K562 (cell line): Measurements from ENCODE around the gene PIP4K2A. TPM values are rescaled to one million over a fixed set of nuclear protein-coding genes. Genes with fewer than 3 reads are reported as not detected.

Experiments used
- ATAC-seq: fragments of 200-7000 bp; cut with Tn5 transposase; 3 replicates; pipeline ENCODE4 v1.9.1; 2020; ENCODE audit warnings: moderate library complexity
- BruUV-seq: library from RNA; stranded (reverse); fragments of 400-500 nt; replicated peaks from 2 replicates; lab custom pipeline; 2021; lab: Mats Ljungman, UMichigan
- CTCF ChIA-PET: fragments of 300-600 bp; formaldehyde crosslinking; extraction: SDS; loops from one replicate; lab custom pipeline; 2021; ENCODE audit warnings: low intra/inter-chr PET ratio; lab: Yijun Ruan, JAX
- POLR2A ChIA-PET: fragments of 300-600, 350-650 bp; sonication (Branson Sonifier 250); formaldehyde crosslinking; extraction: SDS; loops from one replicate; lab custom pipeline; 2021; ENCODE audit warnings: antibody characterized with exemption, inconsistent platforms; lab: Yijun Ruan, JAX
- DNase-seq, 4 experiments: peaks; one replicate each; pipeline versions ENCODE4 v3.0.0 to v3.0.0-alpha.2; 2011 to 2018; ENCODE audit warnings: low spot score in 3 of 4, mixed read lengths in 3 of 4; ENCODE audit errors: extremely low read depth in 1 of 4
- FAIRE-seq: peaks from 2 replicates; lab custom pipeline; 2011; peaks lifted over from hg19 to GRCh38; lab: Jason Lieb, UNC
- H2AFZ ChIP-seq: 2 replicates; pipeline ENCODE4 v1.6.0; 2011; ENCODE audit warnings: low read depth, low read length, control low read depth, inconsistent platforms
- H3K27ac ChIP-seq: fragments of 200-600 bp; 3 replicates; pipeline ENCODE4 v1.8.0; 2011; ENCODE audit warnings: low read depth, mild to moderate bottlenecking, control low read depth, inconsistent platforms, low read length, moderate library complexity, mixed read lengths; ENCODE audit errors: extremely low read depth
- H3K27me3 ChIP-seq, 2 experiments: fragments of 300-600 bp in 1 of 2; 2 replicates in 1 of 2; 3 replicates in 1 of 2; pipeline versions ENCODE4 v1.6.0 to v1.8.0; 2011; ENCODE audit warnings: inconsistent platforms in 2 of 2, low read length in 2 of 2, mild to moderate bottlenecking in 1 of 2, mixed read lengths in 1 of 2, moderate library complexity in 1 of 2; ENCODE audit not compliant: control insufficient read depth in 2 of 2, insufficient read depth in 2 of 2
- H3K36me3 ChIP-seq: fragments of 300-600 bp; 3 replicates; pipeline ENCODE4 v1.8.0; 2011; ENCODE audit warnings: mild to moderate bottlenecking, low read length, inconsistent platforms; ENCODE audit not compliant: control insufficient read depth, insufficient read depth
- H3K4me1 ChIP-seq, 2 experiments: fragments of 200-600 bp in 1 of 2; replicated peaks in 1 of 2; 2 replicates in 1 of 2; 3 replicates in 1 of 2; pipeline versions ENCODE4 v1.5.1 to v1.8.0; 2011; ENCODE audit warnings: inconsistent platforms in 2 of 2, low read length in 2 of 2, mild to moderate bottlenecking in 1 of 2, mixed read lengths in 1 of 2, moderate library complexity in 1 of 2; ENCODE audit not compliant: control insufficient read depth in 2 of 2, insufficient read depth in 2 of 2
- H3K4me2 ChIP-seq: 2 replicates; pipeline ENCODE4 v1.6.1; 2011; ENCODE audit warnings: low read length, control low read depth, inconsistent platforms, mixed read lengths; ENCODE audit not compliant: insufficient read depth
- H3K4me3 ChIP-seq: fragments of 200-600 bp; sonication (generic), shearing (Covaris generic); 2 replicates; pipeline ENCODE4 v1.5.1; 2016; ENCODE audit warnings: control low read depth, inconsistent platforms
- H3K79me2 ChIP-seq: fragments of 200-600 bp; 3 replicates; pipeline ENCODE4 v1.8.0; 2011; ENCODE audit warnings: low read length, inconsistent platforms; ENCODE audit not compliant: control insufficient read depth, insufficient read depth
- H3K9ac ChIP-seq, 2 experiments: 2 replicates each; pipeline versions ENCODE4 v1.6.0 to v1.6.1; 2011; ENCODE audit warnings: low read depth in 2 of 2, low read length in 2 of 2, control low read depth in 1 of 2, inconsistent platforms in 1 of 2, mild to moderate bottlenecking in 1 of 2, mixed read lengths in 1 of 2; ENCODE audit not compliant: insufficient read depth in 1 of 2
- H3K9me1 ChIP-seq: one replicate; pipeline ENCODE4 v1.6.0; 2011; ENCODE audit warnings: inconsistent platforms, mild to moderate bottlenecking, low read length, moderate library complexity; ENCODE audit not compliant: control insufficient read depth, insufficient read depth
- H3K9me3 ChIP-seq: replicated peaks from 2 replicates; pipeline ENCODE4 v1.5.1; 2011; ENCODE audit warnings: low read depth, low read length, inconsistent platforms; ENCODE audit not compliant: control insufficient read depth, insufficient read depth
- H4K20me1 ChIP-seq: replicated peaks from 2 replicates; pipeline ENCODE4 v1.6.1; 2011; ENCODE audit warnings: low read length, inconsistent platforms, mixed read lengths; ENCODE audit not compliant: control insufficient read depth, insufficient read depth
- CCNT2 ChIP-seq: IDR thresholded peaks from 2 replicates; pipeline ENCODE4 v1.6.1; 2011; ENCODE audit warnings: borderline replicate concordance, low read depth, mild to moderate bottlenecking, moderate library complexity, mixed read lengths, low read length; ENCODE audit not compliant: insufficient read length; ENCODE audit errors: extremely low read depth
- DMBX1 ChIP-seq: fragments of 250-450 bp; sonication (Bioruptor Pico); IDR thresholded peaks from 2 replicates; pipeline ENCODE4 v1.8.0; 2022; ENCODE audit warnings: inconsistent platforms, mild to moderate bottlenecking, moderate library complexity, borderline replicate concordance
- GATA2 ChIP-seq: sonication (generic); formaldehyde crosslinking; IDR thresholded peaks from 2 replicates; pipeline ENCODE4 v1.4.0; 2020; ENCODE audit warnings: mild to moderate bottlenecking, missing genetic modification reagents
- HDGF ChIP-seq: fragments of 450-650 bp; IDR thresholded peaks from 2 replicates; pipeline ENCODE4 v1.6.1; 2016
- HEY1 ChIP-seq: fragments of 250-450 bp; sonication (Bioruptor Pico); IDR thresholded peaks from 2 replicates; pipeline ENCODE4 v1.5.0; 2020; ENCODE audit warnings: mild to moderate bottlenecking, moderate library complexity, borderline replicate concordance
- JUN ChIP-seq, 2 experiments: sonication (generic) in 1 of 2; formaldehyde crosslinking in 1 of 2; IDR thresholded peaks; 2 replicates each; pipeline versions ENCODE4 v1.6.1 to v1.8.0; 2012 to 2022; ENCODE audit warnings: borderline replicate concordance in 2 of 2, mild to moderate bottlenecking in 2 of 2, improper control_type of control experiment in 1 of 2, low read depth in 1 of 2, low read length in 1 of 2, missing genetic modification reagents in 1 of 2
- KLF16 ChIP-seq: IDR thresholded peaks from 2 replicates; pipeline ENCODE4 v1.6.1; 2016; ENCODE audit warnings: antibody characterized with exemption
- MXD1 ChIP-seq: fragments of 250-450 bp; sonication (Bioruptor Pico); IDR thresholded peaks from 2 replicates; pipeline ENCODE4 v1.8.0; 2021; ENCODE audit warnings: borderline replicate concordance, mild to moderate bottlenecking, moderate library complexity; ENCODE audit not compliant: poor library complexity, severe bottlenecking
- PPARD ChIP-seq: fragments of 250-450 bp; sonication (Bioruptor Pico); IDR thresholded peaks from 2 replicates; pipeline ENCODE4 v1.8.0; 2022; ENCODE audit warnings: inconsistent platforms, mild to moderate bottlenecking, moderate library complexity
- SIN3A ChIP-seq, 2 experiments: fragments of 150-350 bp in 1 of 2; IDR thresholded peaks; 2 replicates each; pipeline ENCODE4 v1.6.1; 2011 to 2016; ENCODE audit warnings: borderline replicate concordance in 2 of 2, low read depth in 2 of 2, low read length in 2 of 2, mild to moderate bottlenecking in 2 of 2, moderate library complexity in 2 of 2; ENCODE audit not compliant: control insufficient read depth in 1 of 2
- SMARCA5 ChIP-seq: fragments of 450-650 bp; IDR thresholded peaks from 2 replicates; pipeline ENCODE4 v1.6.1; 2016
- SMARCB1 ChIP-seq: IDR thresholded peaks from 2 replicates; pipeline ENCODE4 v1.6.1; 2011; ENCODE audit warnings: improper control_type of control experiment, low read depth; ENCODE audit not compliant: insufficient read length
- SNRNP70 ChIP-seq: fragments of 200-400 bp; formaldehyde crosslinking; optimal IDR thresholded peaks from 2 replicates; pipeline ENCODE3; 2017; ENCODE audit warnings: low read depth, low read length
- SREBF1 ChIP-seq: fragments of 150-350 bp; IDR thresholded peaks from 2 replicates; pipeline ENCODE4 v1.6.1; 2014; ENCODE audit warnings: antibody characterized with exemption, low read depth, low read length, borderline replicate concordance
- TCF3 ChIP-seq: sonication (generic); formaldehyde crosslinking; IDR thresholded peaks from 2 replicates; pipeline ENCODE4 v1.4.0; 2020; ENCODE audit warnings: mild to moderate bottlenecking, missing genetic modification reagents
- TEAD1 ChIP-seq, 2 experiments: fragments of 450-650 bp in 1 of 2; sonication (generic) in 1 of 2; formaldehyde crosslinking; IDR thresholded peaks; 2 replicates each; pipeline versions ENCODE4 v1.4.0 to v1.8.0; 2020 to 2022; ENCODE audit warnings: mild to moderate bottlenecking in 2 of 2, missing genetic modification reagents in 1 of 2
- ZNF175 ChIP-seq: fragments of 200-800 bp; sonication (Bioruptor generic); IDR thresholded peaks from 2 replicates; pipeline ENCODE4 v1.6.1; 2016; ENCODE audit warnings: low read depth, mild to moderate bottlenecking, missing genetic modification characterization, missing compliant biosample characterization
- ZNF445 ChIP-seq: fragments of 250-450 bp; sonication (Bioruptor Pico); IDR thresholded peaks from 2 replicates; pipeline ENCODE4 v1.4.0; 2020; ENCODE audit warnings: low read depth, mild to moderate bottlenecking, moderate library complexity
- WGBS: fragments of 100-300 bp; shearing (Covaris generic); methylation state at CpG from one replicate; pipeline ENCODE4 v1.1.6; 2016; ENCODE audit warnings: low coverage, mixed read lengths; ENCODE audit not compliant: insufficient coverage; ENCODE audit errors: missing lambda C conversion rate; 5-methylcytosine and 5-hydroxymethylcytosine counted together
- in situ Hi-C: fragments of 300-500 bp; cut with MboI; formaldehyde crosslinking; loops from 4 replicates; pipeline ENCODE4 v1.15.0; 2018; ENCODE audit warnings: inconsistent platforms, mixed read lengths
- intact Hi-C: fragments of 100-400 bp; cut with micrococcal nuclease; formaldehyde crosslinking; loops from 2 replicates; pipeline ENCODE4 v1.14.2; 2022
- polyA plus RNA-seq, 8 experiments: library from polyadenylated mRNA; depleted of rRNA in 4 of 8; stranded (reverse) in 5 of 8; unstranded in 3 of 8; fragments of >200 nt; fragmentation: Nextera tagmentation in 2 of 8; fragmentation: Illumina TruSeq in 1 of 8; extraction: Ambion mirVana in 2 of 8; extraction: Trizol in 1 of 8; gene quantifications; 2 replicates each; pipeline versions ENCODE4 v1.2.1 to v1.2.3, GENCODE V29; 2011 to 2014; ENCODE audit warnings: inconsistent platforms in 1 of 8, missing spikeins in 1 of 8
- total RNA-seq, 7 experiments: library from RNA; depleted of rRNA in 6 of 7; stranded (reverse); fragments of >200 nt in 6 of 7; fragmentation: Illumina TruSeq in 2 of 7; extraction: Trizol in 2 of 7; gene quantifications; 2 replicates each; pipeline versions ENCODE4 v1.2.1 to v1.2.3, GENCODE V29; 2011 to 2021; ENCODE audit warnings: low replicate concordance in 1 of 7
- TF ChIP-seq, protein P1 (sequence below), 2 experiments: fragments of 250-450 bp in 1 of 2; fragments of 450-650 bp in 1 of 2; sonication (Bioruptor Pico) in 1 of 2; IDR thresholded peaks; 2 replicates each; pipeline versions ENCODE4 v1.6.1 to v1.8.0; 2016 to 2021; ENCODE audit warnings: mild to moderate bottlenecking in 2 of 2, moderate library complexity in 2 of 2, missing compliant biosample characterization in 1 of 2, missing genetic modification characterization in 1 of 2

The PIP4K2A gene
- total and polyA plus RNA-seq, 9 of the 15 experiments (the other 6 are each of a cell fraction or from before 2014, with no cell fraction given): 35.6 to 117 (median 71.9) TPM

GRCh38 chr10:22666287-22667092, 47.9 kb downstream of the PIP4K2A start:
- Histone ChIP-seq H3K79me2 (peaks cover 98% of the 10 kb centered on the region), H4K20me1 (peaks cover 3% of the 10 kb centered on the region; the same call in 1 of the 2 replicates), H3K27ac (peak overlapping the region; percentile 78; the same call in 2 of the 3 replicates), H3K9me3 (no peaks in the 10 kb centered on the region), H3K4me1 (peaks cover 23 to 55% of the 10 kb centered on the region in 2 experiments), H3K27me3 (no peaks in the 10 kb centered on the region), H3K4me2 (peak overlapping the region; percentile 42), H3K9me1 (no peaks in the 10 kb centered on the region), H3K9ac (peak overlapping the region in 1 of 2 experiments; percentile 59; a peak in 2 of 4 replicates), H3K36me3 (peaks cover 4% of the 10 kb centered on the region; the same call in 1 of the 3 replicates), H3K4me3 (peak overlapping the region; percentile 7; the same call in 1 of the 2 replicates), H2AFZ (peak overlapping the region; percentile 17; the same call in 1 of the 2 replicates)
- FAIRE-seq (peak; percentile 80), DNase-seq (peak in 3 of 4 experiments; percentile 25 to 86 (median 72)), ATAC-seq (peak; percentile 85)
- intact Hi-C loops: loop anchor here (2.0 to 5.0 kb wide), 2 partner anchors 16 to 39 kb away; no protein-coding TSS in a partner anchor
- in situ Hi-C loops: no loop called here
- ChIA-PET CTCF (no interaction called here), POLR2A (interaction anchor here (0.7 to 1.0 kb wide), 3 partner anchors 10 to 84 kb away, joined by 3 to 4 read pairs (median 4); no protein-coding TSS in a partner anchor)
- 3% methylated on average over 9 of the region's 9 CpGs for WGBS
- BruUV-seq: no TSS peak
- 0 out of 2 replicates have a peak, but pooled peaks have one; percentile 17 for TF ChIP-seq KLF16
- no peak for TF ChIP-seq HEY1 (CRISPR knock-in tag)
- TF ChIP-seq SMARCB1: no peak
- no peak for TF ChIP-seq DMBX1 (CRISPR knock-in tag)
- TF ChIP-seq TCF3 (CRISPR knock-in tag): peak; percentile 63
- no peak for TF ChIP-seq ZNF175 (CRISPR knock-in tag)
- TF ChIP-seq MXD1 (CRISPR knock-in tag): no peak
- TF ChIP-seq SMARCA5: no peak
- no peak for TF ChIP-seq TEAD1 (CRISPR knock-in tag; IDR thresholded peaks at IDR 0.05)
- no peak for TF ChIP-seq SREBF1
- TF ChIP-seq, protein P1, sequence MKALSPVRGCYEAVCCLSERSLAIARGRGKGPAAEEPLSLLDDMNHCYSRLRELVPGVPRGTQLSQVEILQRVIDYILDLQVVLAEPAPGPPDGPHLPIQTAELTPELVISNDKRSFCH (CRISPR knock-in tag; IDR thresholded peaks at IDR 0.05): no peak
- TF ChIP-seq, protein P1 (tag; IDR thresholded peaks at IDR 0.05): peak; percentile 53; the same call in 1 of the 2 replicates
- no peak for TF ChIP-seq HDGF
- no peak for TF ChIP-seq GATA2 (CRISPR knock-in tag)
- TF ChIP-seq SNRNP70: no peak
- TF ChIP-seq ZNF445 (CRISPR knock-in tag): no peak
- no peak for TF ChIP-seq CCNT2
- TF ChIP-seq JUN (IDR thresholded peaks at IDR 0.05; ENCODE audit: borderline replicate concordance, low read depth, low read length): no peak
- no peak for TF ChIP-seq JUN (CRISPR knock-in tag; IDR thresholded peaks at IDR 0.05; ENCODE audit: borderline replicate concordance)
- TF ChIP-seq SIN3A (IDR thresholded peaks at IDR 0.05; ENCODE audit: borderline replicate concordance in 2 of 2, control insufficient read depth in 1 of 2, low read depth in 2 of 2, low read length in 2 of 2): 0 out of 4 replicates have a peak, but pooled peaks of 1 of the 2 experiments have one; percentile 35
- TF ChIP-seq PPARD (CRISPR knock-in tag): no peak
